ENCODE results near the gene HSBP1. TPM values are rescaled to one million over a fixed set of nuclear protein-coding genes. Genes with fewer than 3 reads are reported as not detected.

The HSBP1 gene
- total RNA-seq, 4 donors from 2014 or later: 5.8 to 22.5 (median 12.5) TPM

DNA sequence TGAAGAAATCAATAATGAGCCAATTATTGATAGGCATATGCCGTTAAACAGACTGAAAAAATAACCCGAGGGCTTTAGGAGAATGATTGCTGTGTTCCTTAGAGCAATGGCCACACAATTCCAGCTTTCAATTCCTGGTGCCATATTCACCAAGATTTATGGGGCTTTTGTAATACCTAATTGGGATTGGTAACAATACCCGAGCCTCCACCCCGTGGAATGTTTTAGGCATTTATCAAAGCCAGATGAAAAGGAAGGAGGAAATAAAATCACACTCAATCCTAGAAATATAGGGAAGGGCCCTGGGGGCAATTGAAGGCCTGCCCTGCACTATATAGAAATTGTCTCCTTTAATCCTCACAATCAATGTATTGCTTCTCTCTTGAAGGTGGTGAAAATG lies 49.0 kb downstream of the HSBP1 start:
- TF ChIP-seq, protein P1, sequence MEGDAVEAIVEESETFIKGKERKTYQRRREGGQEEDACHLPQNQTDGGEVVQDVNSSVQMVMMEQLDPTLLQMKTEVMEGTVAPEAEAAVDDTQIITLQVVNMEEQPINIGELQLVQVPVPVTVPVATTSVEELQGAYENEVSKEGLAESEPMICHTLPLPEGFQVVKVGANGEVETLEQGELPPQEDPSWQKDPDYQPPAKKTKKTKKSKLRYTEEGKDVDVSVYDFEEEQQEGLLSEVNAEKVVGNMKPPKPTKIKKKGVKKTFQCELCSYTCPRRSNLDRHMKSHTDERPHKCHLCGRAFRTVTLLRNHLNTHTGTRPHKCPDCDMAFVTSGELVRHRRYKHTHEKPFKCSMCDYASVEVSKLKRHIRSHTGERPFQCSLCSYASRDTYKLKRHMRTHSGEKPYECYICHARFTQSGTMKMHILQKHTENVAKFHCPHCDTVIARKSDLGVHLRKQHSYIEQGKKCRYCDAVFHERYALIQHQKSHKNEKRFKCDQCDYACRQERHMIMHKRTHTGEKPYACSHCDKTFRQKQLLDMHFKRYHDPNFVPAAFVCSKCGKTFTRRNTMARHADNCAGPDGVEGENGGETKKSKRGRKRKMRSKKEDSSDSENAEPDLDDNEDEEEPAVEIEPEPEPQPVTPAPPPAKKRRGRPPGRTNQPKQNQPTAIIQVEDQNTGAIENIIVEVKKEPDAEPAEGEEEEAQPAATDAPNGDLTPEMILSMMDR (IDR thresholded peaks at IDR 0.05): no peak
- TF ChIP-seq POLR2A (IDR thresholded peaks at IDR 0.05): no peak
- intact Hi-C loops (cut with DNase I; ENCODE audit: low total_unique reads): loop anchor here (5.0 kb wide), 1 partner anchor 984 kb away; no protein-coding TSS in a partner anchor
- no peak overlapping the region for H3K4me3 ChIP-seq (ENCODE audit: low read depth, poor library complexity, severe bottlenecking)
- DNase-seq (ENCODE audit: low spot score in 2 of 2): no peak
- WGBS, 2 donors: 37 to 44% methylated on average over 4 of the region's 4 CpGs

DNA sequence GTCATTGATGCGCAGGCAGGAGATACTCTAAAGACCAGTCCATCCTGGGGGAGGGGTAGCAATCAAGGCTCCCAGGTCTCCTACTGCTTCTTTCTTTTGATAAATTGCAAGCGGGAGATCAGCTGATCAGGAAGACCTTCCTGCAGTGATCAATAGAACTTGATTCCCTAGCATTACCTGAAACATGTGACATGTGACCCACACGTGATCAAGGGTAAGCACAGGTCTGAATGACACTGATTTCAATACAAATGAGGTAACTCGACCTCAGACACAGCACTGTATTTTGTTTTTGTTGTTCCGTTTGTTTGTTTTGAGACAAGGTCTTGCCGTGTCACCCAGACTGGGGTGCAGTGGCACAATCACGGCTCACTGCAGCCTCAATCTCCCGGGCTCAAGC lies 51.5 kb downstream of the HSBP1 start:
- DNase-seq (ENCODE audit: low spot score in 2 of 2): no peak
- WGBS, 2 donors: 86 to 87% methylated on average over 8 of the region's 8 CpGs
- TF ChIP-seq, protein P1 (IDR thresholded peaks at IDR 0.05): no peak
- no peak for TF ChIP-seq POLR2A (IDR thresholded peaks at IDR 0.05)

DNA sequence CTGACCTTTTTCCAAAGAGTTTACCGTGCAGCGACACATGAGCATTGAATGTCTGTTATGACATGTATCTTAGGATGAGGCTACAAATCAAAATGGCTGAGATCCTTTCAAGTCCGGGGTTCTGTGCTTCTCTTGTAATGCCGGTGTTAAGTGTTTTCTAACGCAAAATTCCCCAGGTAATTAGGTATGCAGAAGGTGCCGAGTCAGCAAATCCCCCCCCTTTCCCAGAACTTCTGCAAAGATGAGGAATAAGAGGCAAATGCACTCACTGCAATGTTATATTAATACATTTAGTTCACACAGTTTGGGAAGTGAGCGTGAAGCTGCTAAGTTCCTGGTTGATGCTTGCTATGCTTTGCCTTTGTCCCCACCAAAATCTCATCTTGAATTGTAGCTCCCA lies 54.9 kb downstream of the HSBP1 start:
- no peak for DNase-seq (ENCODE audit: low spot score in 2 of 2)
- TF ChIP-seq, protein P1 (IDR thresholded peaks at IDR 0.05): no peak
- TF ChIP-seq POLR2A (IDR thresholded peaks at IDR 0.05): no peak
- intact Hi-C loops (cut with DNase I; ENCODE audit: low total_unique reads): no loop called here
- H3K4me3 ChIP-seq (ENCODE audit: low read depth, poor library complexity, severe bottlenecking): no peak overlapping the region
- WGBS, 2 donors: 63 to 64% methylated on average over 7 of the region's 7 CpGs

More for the DNA sequence above, 51.5 kb downstream of the HSBP1 start:
- intact Hi-C loops (cut with DNase I; ENCODE audit: low total_unique reads): loop anchor here (5.0 kb wide), 1 partner anchor 987 kb away; no protein-coding TSS in a partner anchor
- no peak overlapping the region for H3K4me3 ChIP-seq (ENCODE audit: low read depth, poor library complexity, severe bottlenecking)

DNA sequence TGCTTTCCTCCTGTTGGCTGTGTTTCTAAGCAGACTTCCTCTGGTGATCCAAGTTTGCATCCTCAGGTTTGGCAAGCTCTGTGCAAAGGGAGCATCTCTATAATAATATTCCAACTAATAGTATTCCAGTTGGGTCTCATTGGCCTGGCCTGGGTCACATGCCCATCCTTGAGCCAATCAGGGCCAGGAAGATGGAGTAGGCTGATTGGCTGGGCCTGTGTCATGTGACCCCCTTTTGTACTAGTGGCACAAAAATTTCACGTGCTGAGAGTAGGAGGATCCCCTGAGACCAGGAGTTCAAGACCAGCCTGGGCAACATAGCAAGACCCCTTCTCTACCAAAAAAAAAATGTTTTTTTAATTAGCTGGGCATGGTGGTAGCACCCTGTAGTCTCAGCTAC lies 55.9 kb downstream of the HSBP1 start:
- DNase-seq (ENCODE audit: low spot score in 2 of 2): no peak
- no peak for TF ChIP-seq POLR2A (IDR thresholded peaks at IDR 0.05)
- TF ChIP-seq, protein P1 (IDR thresholded peaks at IDR 0.05): no peak
- no peak overlapping the region for H3K4me3 ChIP-seq (ENCODE audit: low read depth, poor library complexity, severe bottlenecking)
- intact Hi-C loops (cut with DNase I; ENCODE audit: low total_unique reads): no loop called here
- WGBS, 2 donors: 78 to 83% methylated on average over 1 of the region's 1 CpG

Other genes with a start within 250 kb of the HSBP1 start
- 1 to 10 TPM; 3.8 to 8.8 (median 5.2) TPM for gene MLYCD, start 91.1 kb downstream of the HSBP1 start, total RNA-seq
- 1 to 10 TPM; 1.1 to 3.2 (median 2.4) TPM for gene OSGIN1, start 145.3 kb downstream of the HSBP1 start, total RNA-seq
- gene NECAB2, start 160.3 kb downstream of the HSBP1 start, total RNA-seq: not detected
- gene SLC38A8, start 234.8 kb downstream of the HSBP1 start, total RNA-seq: not detected

Measured in lower leg skin (tissue), 4 donors.